Body of pancreas (tissue), 4 donors: ENCODE data around the gene RHBDF2. TPM values are rescaled to one million over a fixed set of nuclear protein-coding genes. Genes with fewer than 3 reads are reported as not detected.
A peak's percentile ranks its signal among the peaks of the same experiment; 100 is the strongest.

ENCODE experiments used
- ATAC-seq: fragments of 150-250 bp; one replicate; pipeline ENCODE4 v1.9.1; 2016
- DNase-seq, 4 donors: peaks; one replicate each; pipeline ENCODE4 v3.0.0-alpha.2; 2019
- H3K27ac ChIP-seq, 4 donors: fragments of 200-600 bp; sonication (generic); 1 replicate in 3 of 4; 2 replicates in 1 of 4; pipeline versions ENCODE4 v1.5.1 to v1.6.1; 2016 to 2019; ENCODE audit warnings: mild to moderate bottlenecking in 1 of 4, mixed read lengths in 1 of 4, moderate library complexity in 1 of 4
- H3K27me3 ChIP-seq, 2 donors: fragments of 200-600 bp; sonication (generic); one replicate each; pipeline ENCODE4 v1.6.0; 2016; ENCODE audit warnings: mild to moderate bottlenecking in 1 of 2
- H3K36me3 ChIP-seq, 2 donors: fragments of 200-600 bp; sonication (generic); replicated peaks in 1 of 2; 2 replicates each; pipeline ENCODE4 v1.5.1; 2016; ENCODE audit warnings: low read depth in 2 of 2; ENCODE audit not compliant: insufficient read depth in 1 of 2
- H3K4me1 ChIP-seq: fragments of 200-600 bp; sonication (generic); one replicate; pipeline ENCODE4 v1.6.0; 2016
- H3K4me3 ChIP-seq, 2 donors: fragments of 200-600 bp; sonication (generic); 1 replicate in 1 of 2; 2 replicates in 1 of 2; pipeline ENCODE4 v1.5.1; 2016 to 2019
- H3K9me3 ChIP-seq, 3 donors: fragments of 200-600 bp; sonication (generic); 1 replicate in 2 of 3; 2 replicates in 1 of 3; pipeline ENCODE4 v1.5.1; 2016
- CTCF ChIP-seq, 7 experiments: fragments of 450-650 bp in 4 of 7; fragments of 200-600 bp in 3 of 7; sonication (generic) in 3 of 7; IDR thresholded peaks; one replicate each; pipeline ENCODE4 v1.5.1; 2016 to 2019; ENCODE audit warnings: antibody characterized with exemption in 7 of 7
- POLR2A ChIP-seq, 3 donors: fragments of 450-650 bp; IDR thresholded peaks; one replicate each; pipeline ENCODE4 v1.6.1; 2016; ENCODE audit warnings: antibody characterized with exemption in 3 of 3, mild to moderate bottlenecking in 2 of 3
- WGBS, 2 donors: methylation state at CpG; one replicate each; pipeline ENCODE4 v1.1.5; 2017; 5-methylcytosine and 5-hydroxymethylcytosine counted together
- intact Hi-C: fragments of 100-400 bp; cut with DNase I; formaldehyde crosslinking; loops from one replicate; pipeline ENCODE4 v1.15.1; 2023
- total RNA-seq, 2 donors: library from RNA; depleted of rRNA; stranded (reverse); fragments of >200 nt; gene quantifications; one replicate each; pipeline ENCODE4 v1.1.0, GENCODE V29; 2016

RHBDF2 gene
- total RNA-seq, 2 donors from 2014 or later: 23.1 to 48.1 TPM

GRCh38 chr17:76547642-76548202 is 46.5 kb upstream of the RHBDF2 start:
- H3K36me3 ChIP-seq: no peaks in the 10 kb centered on the region
- H3K9me3 ChIP-seq: no peaks in the 10 kb centered on the region
- H3K4me1 ChIP-seq: peaks cover 63% of the 10 kb centered on the region
- WGBS, 2 donors: 88 to 89% methylated on average over 2 of the region's 2 CpGs
- intact Hi-C loops: no loop called here
- no peak for TF ChIP-seq POLR2A (IDR thresholded peaks at IDR 0.05)
- TF ChIP-seq CTCF (IDR thresholded peaks at IDR 0.05): no peak
- DNase-seq: no peak
- H3K27me3 ChIP-seq: peaks cover 0 to 5% of the 10 kb centered on the region in 2 donors
- H3K4me3 ChIP-seq: no peak overlapping the region
- peak overlapping the region; percentile 15 to 66 (median 51) for H3K27ac ChIP-seq
- no peak for ATAC-seq

- 49 to 54% methylated on average over 2 to 3 of the region's 3 CpGs for WGBS, 2 donors
- no peaks in the 10 kb centered on the region for H3K9me3 ChIP-seq
- peaks cover 63% of the 10 kb centered on the region for H3K4me1 ChIP-seq
- H3K27me3 ChIP-seq: peaks cover 0 to 5% of the 10 kb centered on the region in 2 donors
- H3K4me3 ChIP-seq: no peak overlapping the region
- TF ChIP-seq CTCF (IDR thresholded peaks at IDR 0.05) (peak; percentile 15 to 53 (median 44)), POLR2A (IDR thresholded peaks at IDR 0.05) (no peak)
- intact Hi-C loops: no loop called here
- DNase-seq: peak in 3 of 4 donors; percentile 50 to 54 (median 53)
- no peaks in the 10 kb centered on the region for H3K36me3 ChIP-seq
- ATAC-seq: peak; percentile 43
- peak overlapping the region; percentile 39 to 66 (median 52) for H3K27ac ChIP-seq
Observed at GRCh38 chr17:76547183-76547641, 46.0 kb upstream of the RHBDF2 start.

- TF ChIP-seq POLR2A (IDR thresholded peaks at IDR 0.05): no peak
- TF ChIP-seq CTCF (IDR thresholded peaks at IDR 0.05): no peak
- peaks cover 61% of the 10 kb centered on the region for H3K4me1 ChIP-seq
- intact Hi-C loops: no loop called here
- H3K36me3 ChIP-seq: no peaks in the 10 kb centered on the region
- H3K27me3 ChIP-seq: peaks cover 0 to 5% of the 10 kb centered on the region in 2 donors
- no peaks in the 10 kb centered on the region for H3K9me3 ChIP-seq
- DNase-seq: peak in 2 of 4 donors; percentile 48 to 54
- no peak overlapping the region for H3K4me3 ChIP-seq
- ATAC-seq: peak; percentile 19
- 17 to 18% methylated on average over 11 of the region's 11 CpGs for WGBS, 2 donors
- peak overlapping the region; percentile 39 to 66 (median 52) for H3K27ac ChIP-seq
Observed at GRCh38 chr17:76546556-76547182, 45.4 kb upstream of the RHBDF2 start.

GRCh38 chr17:76545918-76546555 is 44.8 kb upstream of the RHBDF2 start:
- peaks cover 61% of the 10 kb centered on the region for H3K4me1 ChIP-seq
- 36 to 46% methylated on average over 10 to 13 of the region's 13 CpGs for WGBS, 2 donors
- TF ChIP-seq POLR2A (IDR thresholded peaks at IDR 0.05): no peak
- no peak for TF ChIP-seq CTCF (IDR thresholded peaks at IDR 0.05)
- no peak overlapping the region for H3K4me3 ChIP-seq
- DNase-seq: no peak
- no peaks in the 10 kb centered on the region for H3K9me3 ChIP-seq
- intact Hi-C loops: no loop called here
- peak overlapping the region; percentile 39 to 66 (median 52) for H3K27ac ChIP-seq
- peaks cover 0 to 5% of the 10 kb centered on the region in 2 donors for H3K27me3 ChIP-seq
- no peaks in the 10 kb centered on the region for H3K36me3 ChIP-seq
- ATAC-seq: peak; percentile 7
